ENCODE measurements around the gene ZNG1C.
"Not testable (repeated sequence)": the region's sequence is repeated elsewhere in the genome, so short reads cannot be mapped to it uniquely, and the experiment has no call there.

Gene ZNG1C

DNA sequence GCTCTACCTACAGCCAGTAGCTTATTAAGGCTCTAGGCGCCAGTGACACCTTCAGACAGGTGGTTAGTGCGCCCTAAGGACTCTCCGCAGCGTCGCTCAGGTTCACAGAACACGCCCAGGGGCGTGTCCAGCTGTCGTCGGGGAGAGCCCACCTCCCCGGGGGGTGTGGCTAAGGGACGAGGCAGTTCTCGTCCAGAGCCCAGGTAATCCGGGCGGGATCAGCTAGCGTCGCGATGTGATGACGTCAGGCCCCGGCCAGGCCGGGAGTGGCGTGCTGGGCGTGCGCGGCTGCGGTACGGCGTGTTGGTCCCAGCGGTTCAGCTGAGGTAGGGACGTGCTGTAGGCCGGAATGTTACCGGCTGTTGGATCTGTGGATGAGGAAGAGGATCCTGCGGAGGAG is at the start of gene ZNG1C:
Gene ZNG1C (plus strand): TSS at position 301 of the 400 bp plus-strand sequence. CDS start 49 bp downstream, at position 350.
- in situ Hi-C loops (cut with HindIII; ENCODE audit: low sequenced_read_pairs) = not testable (repeated sequence)

DNA sequence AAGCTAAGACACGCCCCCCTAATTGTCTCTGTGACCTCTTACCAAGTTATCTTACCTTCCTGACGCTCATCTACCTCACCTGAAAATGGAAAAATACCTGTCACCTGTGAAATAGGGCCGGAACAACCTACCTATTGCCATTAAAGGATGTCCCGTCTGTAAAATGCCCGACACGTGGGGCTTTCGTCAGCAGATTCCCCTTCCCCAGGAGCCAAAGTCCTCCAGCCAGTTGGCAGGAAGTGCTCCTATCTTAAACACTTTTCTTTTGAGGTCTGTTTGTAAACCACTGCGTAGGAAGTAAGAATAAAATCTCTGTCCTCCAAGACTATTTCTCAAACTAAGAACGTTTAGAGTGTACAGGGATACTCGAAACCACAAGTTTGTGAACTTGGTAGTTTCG is 654 bp downstream of the ZNG1C start:
- in situ Hi-C loops (cut with HindIII; ENCODE audit: low sequenced_read_pairs) = not testable (repeated sequence)

DNA sequence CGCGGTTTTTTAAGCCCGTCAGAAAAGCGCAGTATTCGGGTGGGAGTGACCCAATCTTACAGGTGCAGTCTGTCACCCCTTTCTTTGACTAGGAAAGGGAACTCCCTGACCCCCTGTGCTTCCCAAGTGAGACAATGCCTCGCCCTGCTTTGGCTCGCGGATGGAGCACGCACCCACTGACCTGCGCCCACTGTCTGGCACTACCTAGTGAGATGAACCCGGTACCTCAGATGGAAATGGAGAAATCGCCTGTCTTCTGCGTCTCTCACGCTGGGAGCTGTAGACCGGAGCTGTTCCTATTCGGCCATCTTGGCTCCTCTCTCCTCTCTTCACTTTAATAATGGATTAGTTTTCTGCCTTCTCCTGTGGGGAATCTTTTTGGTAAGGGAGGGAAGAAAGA is 39.3 kb downstream of the ZNG1C start:
- in situ Hi-C loops (cut with HindIII; ENCODE audit: low sequenced_read_pairs) = not testable (repeated sequence)

DNA sequence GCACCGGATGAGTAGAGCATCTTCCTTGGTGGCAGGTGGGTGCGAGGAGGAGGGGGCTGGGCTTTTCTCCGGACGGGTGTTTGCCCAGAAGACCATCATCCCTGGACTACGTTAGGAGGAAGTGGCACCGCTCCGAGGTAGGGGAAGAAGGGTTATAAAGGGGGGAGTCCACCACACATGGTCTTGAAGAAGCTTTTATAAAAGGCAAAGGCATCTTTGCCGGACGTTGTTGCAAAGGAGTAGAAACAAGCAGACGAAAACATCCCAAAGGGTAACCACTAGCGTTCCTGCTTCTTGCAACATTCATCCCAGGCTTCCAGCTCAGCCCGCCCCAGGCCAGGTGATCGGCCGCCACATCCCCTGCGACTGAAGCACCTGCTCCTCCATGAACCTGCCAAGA is 60.8 kb downstream of the ZNG1C start, which contains the start of gene FOXD4L3:
Gene FOXD4L3 (plus strand): TSS at position 301 of the 400 bp plus-strand sequence. CDS start 85 bp downstream, at position 386.
- in situ Hi-C loops (cut with HindIII; ENCODE audit: low sequenced_read_pairs) = not testable (repeated sequence)

DNA sequence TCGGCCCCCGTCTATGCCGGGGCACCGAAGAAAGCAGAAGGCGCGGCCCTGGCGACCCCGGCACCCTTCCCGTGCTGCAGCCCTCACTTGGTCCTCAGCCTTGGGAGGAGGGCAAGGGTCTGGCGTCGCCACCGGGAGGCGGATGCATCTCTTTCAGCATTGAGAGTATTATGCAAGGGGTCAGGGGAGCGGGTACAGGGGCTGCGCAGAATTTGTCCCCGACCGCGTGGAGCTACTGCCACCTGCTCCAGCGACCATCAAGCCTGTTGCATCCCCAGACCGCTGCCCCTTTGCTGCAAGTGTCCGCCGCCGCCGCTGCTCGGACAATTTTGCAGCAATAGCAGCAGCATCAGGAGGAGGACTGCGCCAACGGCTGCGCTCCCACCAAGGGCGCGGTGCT is 62.0 kb downstream of the ZNG1C start:
- in situ Hi-C loops (cut with HindIII; ENCODE audit: low sequenced_read_pairs) = not testable (repeated sequence)

DNA sequence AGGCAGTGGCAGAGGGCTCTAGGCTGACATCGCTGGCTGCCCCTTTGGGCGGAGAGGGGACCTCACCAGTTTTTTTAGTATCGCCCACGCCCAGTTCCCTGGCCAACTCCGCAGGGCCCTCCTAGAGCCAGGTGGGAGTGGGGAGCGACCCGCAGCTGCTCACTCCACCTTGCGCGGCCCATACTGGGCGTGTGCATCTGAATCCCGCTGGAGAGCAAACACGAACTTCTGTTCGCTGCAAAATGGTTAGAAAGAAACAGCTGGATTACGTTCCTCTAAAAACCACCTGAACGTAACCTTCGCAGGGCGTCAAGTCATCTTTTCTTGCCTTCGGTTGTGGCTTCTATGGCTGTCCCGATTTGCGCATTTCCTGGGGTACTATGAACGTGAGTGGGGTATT is 62.4 kb downstream of the ZNG1C start:
- in situ Hi-C loops (cut with HindIII; ENCODE audit: low sequenced_read_pairs) = not testable (repeated sequence)

DNA sequence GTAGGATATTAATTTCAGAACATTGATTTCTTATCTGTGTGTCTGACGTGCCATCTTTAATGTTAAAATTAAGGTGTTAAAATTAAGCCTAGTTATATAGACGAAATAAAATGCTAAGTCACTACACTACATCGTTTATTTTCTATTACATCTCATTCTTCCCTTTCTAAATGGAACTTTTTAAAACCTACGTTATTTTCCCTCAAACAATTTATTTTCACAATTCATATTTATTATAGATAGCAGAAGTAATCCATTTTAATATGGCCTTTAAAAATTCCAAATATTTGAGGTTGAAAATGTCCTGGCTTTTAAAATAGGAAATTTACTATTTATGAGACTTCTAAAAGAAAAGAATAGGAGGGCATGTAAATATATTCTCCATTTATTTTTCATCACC is 63.0 kb downstream of the ZNG1C start:
- in situ Hi-C loops (cut with HindIII; ENCODE audit: low sequenced_read_pairs) = not testable (repeated sequence)

DNA sequence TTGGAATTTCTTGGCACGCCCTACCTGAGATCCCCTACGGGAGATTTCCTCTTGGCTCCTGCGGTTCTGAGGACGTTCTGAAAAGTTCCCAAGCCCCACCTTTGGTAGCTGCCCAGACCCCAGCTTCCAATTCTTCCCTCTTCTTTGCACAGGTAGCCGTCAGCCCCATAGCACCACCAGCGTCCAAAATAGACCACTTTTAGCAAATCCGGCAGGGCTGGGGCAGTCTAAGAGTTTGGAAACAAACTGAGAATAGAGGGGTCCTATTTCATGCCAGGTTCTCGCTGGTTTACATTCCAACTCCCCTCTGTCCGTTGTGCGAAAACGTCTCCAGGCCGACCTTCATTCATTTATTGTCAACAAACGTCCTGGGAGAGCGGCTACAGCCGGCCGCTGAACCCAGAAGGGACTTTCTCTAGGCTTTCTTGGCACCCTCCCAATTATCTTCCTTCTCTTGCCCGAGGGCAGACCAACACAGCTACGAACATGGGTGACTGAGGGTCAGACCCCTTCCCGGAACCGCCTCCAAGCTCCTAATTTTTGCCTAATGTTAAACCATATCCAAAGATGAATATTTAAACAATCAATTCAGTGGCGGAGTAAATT is 64.0 kb downstream of the ZNG1C start:
- in situ Hi-C loops (cut with HindIII; ENCODE audit: low sequenced_read_pairs) = not testable (repeated sequence)

DNA sequence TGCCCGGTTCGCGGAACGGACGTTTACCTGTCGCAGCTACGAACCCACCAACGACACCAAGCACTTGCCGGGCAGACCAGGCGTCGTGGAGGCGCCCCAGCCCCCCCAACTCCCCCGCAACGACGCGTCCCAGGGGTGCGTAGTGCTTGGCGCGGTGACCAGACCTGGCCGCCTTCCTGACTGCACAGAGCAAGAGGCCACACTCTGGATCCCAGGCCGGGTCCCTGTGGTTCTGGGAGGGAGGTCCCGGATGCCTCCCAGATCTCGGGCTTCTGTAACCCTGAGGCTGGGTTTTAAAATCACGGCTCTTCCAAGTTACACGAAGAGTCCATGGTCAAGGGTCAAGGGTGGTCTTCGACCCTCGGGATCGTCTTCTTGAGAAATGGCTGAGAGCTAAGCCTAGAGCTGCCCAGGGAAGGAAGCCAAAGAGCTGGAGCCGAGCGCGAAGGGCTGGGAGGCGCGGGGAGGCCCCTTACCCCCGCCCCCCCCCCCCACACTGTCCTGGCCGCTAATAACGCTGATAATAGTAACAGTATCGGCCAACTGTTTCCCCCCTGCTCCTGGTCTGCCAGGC is 64.7 kb downstream of the ZNG1C start:
- in situ Hi-C loops (cut with HindIII; ENCODE audit: low sequenced_read_pairs) = not testable (repeated sequence)

DNA sequence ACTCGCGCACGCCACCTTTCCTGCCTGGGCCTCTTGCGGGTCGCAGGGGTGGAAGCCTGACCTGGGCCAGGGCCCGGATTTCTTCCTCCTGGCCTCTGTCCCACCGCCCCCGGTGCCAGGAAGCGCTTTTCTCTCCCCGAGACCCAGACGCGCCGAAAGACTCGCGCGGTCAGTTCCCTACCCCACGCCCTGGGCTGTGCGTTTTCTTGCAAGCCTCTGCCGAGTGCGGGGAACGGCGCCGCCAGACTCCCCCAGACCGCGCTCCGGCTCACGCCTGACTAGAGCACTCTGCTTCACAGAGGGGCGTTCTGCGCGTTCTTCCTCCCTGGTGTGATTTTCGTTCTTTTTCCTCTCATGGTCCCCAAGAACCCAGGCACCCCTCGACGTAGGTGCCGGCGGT is 65.3 kb downstream of the ZNG1C start:
- in situ Hi-C loops (cut with HindIII; ENCODE audit: low sequenced_read_pairs) = not testable (repeated sequence)

DNA sequence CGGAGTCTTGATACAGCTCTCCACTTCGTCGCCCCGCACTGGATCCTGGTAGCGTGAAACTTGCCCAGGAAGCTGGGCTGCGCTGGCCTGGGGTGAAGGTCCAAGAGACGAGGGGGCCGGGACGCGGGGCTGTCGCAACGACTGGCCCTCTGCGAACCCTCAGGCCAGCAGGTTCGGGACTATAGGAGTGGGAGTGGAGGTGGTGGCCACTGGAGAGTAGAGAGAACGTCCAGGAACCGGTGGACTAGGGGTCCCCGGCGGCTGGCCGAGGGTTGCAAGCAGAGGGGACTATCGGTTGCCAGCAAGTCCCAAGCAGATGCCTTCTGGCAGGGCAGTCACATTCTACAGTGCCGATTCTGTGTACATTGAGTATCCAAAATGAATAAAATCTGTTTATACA is 65.9 kb downstream of the ZNG1C start:
- in situ Hi-C loops (cut with HindIII; ENCODE audit: low sequenced_read_pairs) = not testable (repeated sequence)

DNA sequence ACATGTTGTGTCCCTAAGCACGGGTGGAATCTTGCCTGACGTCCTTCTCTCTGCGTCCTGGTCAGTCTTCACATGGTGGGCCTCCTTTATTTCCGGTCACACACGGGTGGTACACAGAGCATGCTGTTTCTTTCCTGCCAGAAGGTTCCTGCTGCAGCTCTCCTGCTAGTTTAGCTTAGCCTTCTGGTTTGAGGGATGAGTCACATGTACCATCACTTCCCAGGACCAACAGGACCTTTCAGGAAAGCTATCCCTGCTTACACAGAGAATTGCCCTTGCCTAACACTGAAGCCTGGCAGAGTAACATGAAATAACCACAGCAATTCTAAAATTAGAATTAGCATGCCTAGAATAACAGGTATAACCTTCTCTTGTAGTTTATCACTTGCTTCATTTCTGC is 69.4 kb downstream of the ZNG1C start:
- in situ Hi-C loops (cut with HindIII; ENCODE audit: low sequenced_read_pairs) = not testable (repeated sequence)

DNA sequence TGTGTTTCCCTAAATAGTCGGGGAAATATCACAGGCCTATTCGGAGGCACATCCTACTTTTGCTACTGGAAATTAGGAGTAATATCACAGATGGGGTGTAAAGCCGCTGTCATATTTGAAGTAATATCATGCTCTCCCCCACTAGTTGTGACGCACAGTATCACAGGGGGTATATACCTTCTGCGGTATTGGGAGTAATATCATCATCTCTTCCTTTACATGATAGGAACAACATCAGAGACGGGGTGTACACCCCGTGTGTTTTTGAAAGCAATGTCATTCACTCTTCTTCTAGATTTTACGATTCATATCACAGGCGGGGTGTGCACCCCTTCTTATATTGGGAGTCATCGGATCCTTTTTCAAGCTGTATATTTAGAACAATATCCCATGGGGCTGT is 76.4 kb downstream of the ZNG1C start:
- in situ Hi-C loops (cut with HindIII; ENCODE audit: low sequenced_read_pairs) = not testable (repeated sequence)

DNA sequence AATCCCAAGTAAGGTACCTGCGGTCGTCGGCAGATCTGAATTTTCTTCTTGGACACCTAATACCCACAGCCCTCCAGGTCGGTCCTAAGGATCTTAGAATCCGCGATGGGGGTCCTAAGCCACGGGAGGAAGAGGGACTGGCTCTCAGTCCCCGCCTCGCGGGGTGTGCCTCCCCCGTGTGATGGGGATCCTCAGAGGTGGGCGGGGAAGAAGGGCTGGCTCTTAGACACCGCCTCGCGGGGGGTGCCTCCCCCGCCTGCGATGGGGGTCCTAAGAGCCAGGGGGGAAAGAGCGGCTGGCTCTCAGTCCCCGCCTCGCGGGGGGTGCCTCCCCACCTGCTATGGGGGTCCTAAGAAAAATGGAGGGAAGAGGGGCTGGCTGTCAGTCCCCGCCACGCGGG is 82.0 kb downstream of the ZNG1C start:
- in situ Hi-C loops (cut with HindIII; ENCODE audit: low sequenced_read_pairs) = not testable (repeated sequence)

DNA sequence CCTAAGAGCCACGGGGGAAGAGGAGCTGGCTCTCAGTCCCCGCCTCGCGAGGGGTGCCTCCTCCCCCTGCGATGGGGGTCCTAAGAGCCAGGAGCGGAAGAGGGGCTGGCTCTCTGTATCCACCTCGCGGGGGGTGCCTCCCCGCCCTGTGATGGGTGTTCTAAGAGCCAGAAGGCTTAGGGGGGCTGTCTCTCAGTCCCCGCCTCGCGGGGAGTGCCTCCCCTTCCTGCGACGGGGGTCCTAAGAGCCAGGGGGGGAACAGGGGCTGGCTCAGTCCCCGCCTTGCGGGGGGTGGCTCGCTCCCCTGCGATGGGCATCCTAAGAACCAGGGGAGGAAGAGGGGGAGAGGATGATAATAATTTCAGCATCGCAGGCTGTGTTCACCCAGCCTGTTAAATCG is 82.7 kb downstream of the ZNG1C start:
- in situ Hi-C loops (cut with HindIII; ENCODE audit: low sequenced_read_pairs) = not testable (repeated sequence)

DNA sequence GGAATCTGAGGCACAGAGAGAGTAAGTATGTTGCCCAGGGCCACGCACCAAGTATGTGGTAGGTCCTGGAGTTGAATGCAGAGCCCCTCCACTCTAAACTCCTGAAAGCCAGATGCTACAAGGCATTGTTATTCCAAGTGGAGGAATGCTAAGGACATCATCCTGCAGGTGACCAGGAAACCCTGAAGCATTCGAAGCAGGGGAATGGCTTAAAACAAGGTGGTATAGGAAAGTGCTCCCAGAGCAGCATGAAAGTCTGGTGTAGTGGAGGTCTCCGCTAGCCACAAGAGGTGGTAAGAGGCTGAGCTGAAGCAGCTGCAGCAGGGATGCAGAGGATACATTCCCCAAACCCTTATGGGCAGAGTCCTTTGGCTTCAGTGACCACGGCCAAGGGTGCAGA is 87.3 kb downstream of the ZNG1C start:
- in situ Hi-C loops (cut with HindIII; ENCODE audit: low sequenced_read_pairs) = not testable (repeated sequence)

DNA sequence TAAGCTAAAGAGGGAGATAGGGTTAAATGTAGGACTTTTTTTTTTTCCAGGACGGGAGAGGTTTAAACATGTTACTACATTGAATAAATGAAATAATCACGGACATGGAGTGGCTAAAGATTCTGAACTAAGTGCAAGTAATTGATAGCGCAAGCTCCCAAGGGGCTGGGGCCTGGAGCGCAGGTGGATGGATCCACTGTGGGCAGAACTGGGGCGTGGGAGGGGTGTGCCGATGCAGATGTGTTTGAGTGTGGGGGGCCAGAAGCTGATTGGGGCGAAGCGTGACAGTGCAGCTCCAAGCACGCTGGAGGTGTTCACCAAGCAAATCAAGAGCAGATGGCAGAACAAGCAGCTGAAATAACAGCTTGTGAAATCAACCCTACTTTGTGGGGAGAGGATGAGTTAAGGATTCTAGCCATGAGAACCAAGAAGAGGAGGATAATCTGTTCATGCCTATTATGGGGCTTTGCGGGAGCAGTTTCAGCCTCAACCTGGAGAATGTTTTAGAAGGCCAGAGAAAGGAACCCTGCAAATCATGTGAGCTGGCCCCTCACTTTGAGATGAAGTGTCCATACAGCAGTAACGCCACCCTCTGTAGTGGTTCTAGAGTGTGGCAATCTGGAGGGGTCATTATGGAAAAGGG is 88.9 kb downstream of the ZNG1C start:
- in situ Hi-C loops (cut with HindIII; ENCODE audit: low sequenced_read_pairs) = not testable (repeated sequence)

DNA sequence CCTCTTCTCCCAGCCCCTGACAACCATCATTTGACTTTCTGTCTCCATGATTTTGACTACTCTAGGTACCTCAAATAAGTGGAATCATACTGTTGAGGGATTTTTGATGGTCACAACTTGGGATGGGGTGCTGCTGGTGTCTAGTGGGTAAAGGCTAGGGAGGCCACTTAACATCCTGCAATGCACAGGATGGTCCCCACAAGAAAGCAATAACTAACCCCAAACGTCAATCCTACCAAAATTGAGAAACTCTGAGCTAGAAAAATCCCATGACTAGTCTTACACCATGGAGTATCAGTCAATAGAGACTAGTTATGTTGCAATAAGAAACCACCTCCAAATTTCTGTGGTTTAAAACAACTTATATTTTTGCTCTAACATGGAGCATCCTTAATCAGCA is 90.3 kb downstream of the ZNG1C start:
- in situ Hi-C loops (cut with HindIII; ENCODE audit: low sequenced_read_pairs) = not testable (repeated sequence)

DNA sequence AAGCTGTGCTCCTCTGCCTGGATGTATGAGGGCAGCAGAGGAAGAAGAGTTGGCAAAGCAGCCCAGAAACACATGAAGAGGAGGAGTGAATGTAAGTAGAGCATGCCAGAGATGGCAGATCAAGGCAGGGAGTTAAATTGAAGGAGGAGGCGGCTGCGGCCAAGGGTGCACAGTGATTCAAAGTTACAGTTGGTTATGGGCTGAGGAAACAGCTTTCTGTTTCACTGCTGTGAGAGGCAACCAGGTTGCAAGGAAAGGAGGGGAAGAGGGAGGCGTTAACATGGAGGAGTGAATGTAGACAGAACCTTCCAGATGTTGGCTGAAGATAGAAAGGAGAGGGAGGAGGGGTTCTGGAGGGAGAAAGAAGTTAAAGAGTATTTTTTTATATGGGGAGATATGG is 94.2 kb downstream of the ZNG1C start:
- in situ Hi-C loops (cut with HindIII; ENCODE audit: low sequenced_read_pairs) = not testable (repeated sequence)

DNA sequence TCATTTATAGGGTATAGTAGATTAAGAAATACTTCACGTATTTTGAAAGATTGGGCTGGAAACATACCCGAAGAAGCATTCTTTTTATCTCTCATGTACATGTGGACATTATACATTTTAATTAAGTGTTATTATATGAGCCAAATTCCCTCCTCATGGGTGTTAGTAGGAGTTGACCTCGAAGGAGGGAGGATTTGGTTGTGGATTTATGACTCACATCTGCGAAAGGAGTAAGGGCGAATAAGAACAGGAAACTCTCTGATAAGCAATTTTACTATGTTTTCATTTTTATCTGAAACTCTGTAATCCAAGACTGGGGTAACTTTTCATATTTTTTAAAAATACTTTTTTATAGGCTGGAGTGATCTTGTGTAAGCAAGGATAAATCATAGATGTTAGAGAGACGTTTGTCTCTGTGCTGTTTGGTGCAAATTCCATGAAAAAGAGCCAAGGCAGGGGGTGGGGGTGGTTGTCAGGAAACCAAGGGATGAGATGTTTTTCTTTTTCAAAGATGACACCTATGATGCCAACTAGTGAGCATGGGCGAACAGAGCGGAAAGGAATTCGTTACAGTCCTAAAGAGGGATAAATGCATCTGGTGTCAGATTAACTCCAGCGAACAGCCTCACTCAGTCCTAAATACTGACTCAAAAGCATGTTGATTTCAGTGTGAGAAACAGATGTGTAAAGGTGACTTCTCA is 95.0 kb downstream of the ZNG1C start:
- in situ Hi-C loops (cut with HindIII; ENCODE audit: low sequenced_read_pairs) = not testable (repeated sequence)

DNA sequence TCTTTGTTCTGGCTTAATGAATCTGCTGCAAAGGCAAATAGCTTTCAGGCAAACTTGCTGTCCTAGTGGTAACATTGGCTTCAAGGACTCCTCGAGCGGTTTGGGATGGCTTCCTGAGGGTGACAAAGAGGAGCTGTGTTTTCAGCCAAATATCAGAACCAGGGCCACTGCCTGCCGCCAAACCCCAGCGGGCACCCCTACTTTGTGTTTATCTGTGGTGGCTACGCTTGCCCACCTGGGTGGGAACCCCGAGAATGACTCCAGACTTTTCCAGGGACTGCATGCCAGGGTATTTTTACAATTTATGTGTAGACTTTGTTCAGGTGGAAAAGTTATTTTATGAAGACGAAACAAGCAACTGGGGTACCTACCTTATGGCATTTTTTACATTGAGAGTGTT is 96.2 kb downstream of the ZNG1C start:
- in situ Hi-C loops (cut with HindIII; ENCODE audit: low sequenced_read_pairs) = not testable (repeated sequence)

Measured in DLD1 (cell line).